ENCODE data around the gene TNFAIP3.

The TNFAIP3 gene

GRCh38 chr6:137913434-137913833, 46.4 kb downstream of the TNFAIP3 start:
- Histone ChIP-seq H3K9ac (ENCODE audit: insufficient read length, low read depth) (no peak overlapping the region), H3K9me3 (ENCODE audit: insufficient read depth, low read length) (peaks cover 15% of the 10 kb centered on the region; the same call in 1 of the 2 replicates), H3K36me3 (ENCODE audit: insufficient read depth, insufficient read length, low read length) (no peaks in the 10 kb centered on the region), H3K4me1 (ENCODE audit: insufficient read depth, insufficient read length) (no peaks in the 10 kb centered on the region), H3K27me3 (ENCODE audit: insufficient read depth, insufficient read length) (no peaks in the 10 kb centered on the region), H3K4me3 (ENCODE audit: insufficient read length, low read depth) (no peak overlapping the region)
- TF ChIP-seq ZNF274 (IDR thresholded peaks at IDR 0.05; ENCODE audit: low read depth, low read length) = no peak
- no peak for TF ChIP-seq SUZ12 (IDR thresholded peaks at IDR 0.05; ENCODE audit: extremely low read depth, insufficient read depth, insufficient read length)
- no peak for TF ChIP-seq YY1 (IDR thresholded peaks at IDR 0.05; ENCODE audit: insufficient read depth, insufficient read length)
- DNase-seq (ENCODE audit: low read depth, low spot score) = no peak

- H3K9ac ChIP-seq (ENCODE audit: insufficient read length, low read depth) = no peak overlapping the region
- no peak overlapping the region for H3K4me3 ChIP-seq (ENCODE audit: insufficient read length, low read depth)
- H3K9me3 ChIP-seq (ENCODE audit: insufficient read depth, low read length) = peaks cover 15% of the 10 kb centered on the region; the same call in 1 of the 2 replicates
- no peak for DNase-seq (ENCODE audit: low read depth, low spot score)
- H3K27me3 ChIP-seq (ENCODE audit: insufficient read depth, insufficient read length) = no peaks in the 10 kb centered on the region
- TF ChIP-seq SUZ12 (IDR thresholded peaks at IDR 0.05; ENCODE audit: extremely low read depth, insufficient read depth, insufficient read length) (no peak), YY1 (IDR thresholded peaks at IDR 0.05; ENCODE audit: insufficient read depth, insufficient read length) (no peak), ZNF274 (IDR thresholded peaks at IDR 0.05; ENCODE audit: low read depth, low read length) (no peak)
- H3K4me1 ChIP-seq (ENCODE audit: insufficient read depth, insufficient read length) = no peaks in the 10 kb centered on the region
- H3K36me3 ChIP-seq (ENCODE audit: insufficient read depth, insufficient read length, low read length) = no peaks in the 10 kb centered on the region
Observed at GRCh38 chr6:137913996-137914529, 47.0 kb downstream of the TNFAIP3 start.

GRCh38 chr6:137914530-137915193, 47.6 kb downstream of the TNFAIP3 start:
- Histone ChIP-seq H3K4me3 (ENCODE audit: insufficient read length, low read depth) (no peak overlapping the region), H3K36me3 (ENCODE audit: insufficient read depth, insufficient read length, low read length) (no peaks in the 10 kb centered on the region), H3K9ac (ENCODE audit: insufficient read length, low read depth) (no peak overlapping the region), H3K9me3 (ENCODE audit: insufficient read depth, low read length) (peaks cover 15% of the 10 kb centered on the region; the same call in 1 of the 2 replicates), H3K27me3 (ENCODE audit: insufficient read depth, insufficient read length) (no peaks in the 10 kb centered on the region), H3K4me1 (ENCODE audit: insufficient read depth, insufficient read length) (no peaks in the 10 kb centered on the region)
- TF ChIP-seq SUZ12 (IDR thresholded peaks at IDR 0.05; ENCODE audit: extremely low read depth, insufficient read depth, insufficient read length) (no peak), ZNF274 (IDR thresholded peaks at IDR 0.05; ENCODE audit: low read depth, low read length) (no peak), YY1 (IDR thresholded peaks at IDR 0.05; ENCODE audit: insufficient read depth, insufficient read length) (no peak)
- no peak for DNase-seq (ENCODE audit: low read depth, low spot score)

DNA sequence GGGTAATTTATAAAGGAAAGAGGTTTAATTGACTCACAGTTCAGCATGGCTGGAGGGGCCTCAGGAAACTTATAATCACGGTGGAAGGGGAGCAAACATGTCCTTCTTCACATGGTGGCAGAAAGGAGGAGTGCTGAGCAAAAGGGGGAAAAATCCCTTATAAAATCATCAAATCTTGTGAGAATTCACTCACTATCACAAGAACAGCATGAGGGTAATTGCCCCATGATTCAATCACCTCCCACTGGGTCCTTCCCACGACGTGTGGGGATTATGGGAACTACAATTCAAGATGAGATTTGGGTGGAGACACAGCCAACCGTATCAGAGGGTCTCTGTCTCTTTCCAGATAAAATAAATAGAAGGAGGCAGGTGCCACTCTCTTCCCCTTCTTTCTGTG, 48.7 kb downstream of the TNFAIP3 start:
- no peak overlapping the region for H3K9ac ChIP-seq (ENCODE audit: insufficient read length, low read depth)

DNA sequence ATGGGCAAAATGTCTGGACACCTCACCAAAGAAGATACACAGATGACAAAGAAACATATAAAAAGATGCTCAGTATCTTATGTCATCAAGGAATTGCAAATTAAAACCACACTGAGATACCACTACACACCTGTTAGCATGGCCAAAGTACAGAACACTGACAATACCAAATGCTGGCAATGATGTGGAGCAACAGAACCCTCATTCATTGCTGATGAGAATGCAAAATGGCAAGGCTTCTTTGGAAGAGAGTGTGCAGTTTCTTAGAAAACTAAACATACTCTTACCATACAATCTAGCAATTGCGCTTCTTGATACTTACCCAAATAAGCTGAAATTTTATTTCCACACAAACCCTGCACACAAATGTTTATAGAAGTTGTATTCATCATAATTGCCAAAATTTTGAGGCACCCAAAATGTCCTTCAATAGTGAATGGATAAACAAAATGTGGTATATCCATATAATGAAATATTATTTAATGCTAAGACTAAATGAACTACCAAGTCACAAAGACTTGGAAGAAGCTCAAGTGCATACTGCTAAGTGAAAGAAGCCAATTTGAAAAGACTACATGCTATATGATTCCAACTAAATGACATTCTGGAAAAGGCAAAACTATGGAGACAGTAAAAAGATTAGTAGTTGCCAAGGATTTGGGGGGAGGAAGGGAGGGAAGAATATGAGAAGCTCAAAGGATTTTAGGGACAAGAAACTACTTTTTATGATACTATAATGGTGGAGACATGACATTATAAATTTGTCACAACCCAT, 50.7 kb downstream of the TNFAIP3 start:
- Histone ChIP-seq H3K9ac (ENCODE audit: insufficient read length, low read depth) (no peak overlapping the region), H3K4me3 (ENCODE audit: insufficient read length, low read depth) (no peak overlapping the region), H3K27me3 (ENCODE audit: insufficient read depth, insufficient read length) (no peaks in the 10 kb centered on the region), H3K36me3 (ENCODE audit: insufficient read depth, insufficient read length, low read length) (no peaks in the 10 kb centered on the region), H3K4me1 (ENCODE audit: insufficient read depth, insufficient read length) (no peaks in the 10 kb centered on the region), H3K9me3 (ENCODE audit: insufficient read depth, low read length) (peaks cover 15% of the 10 kb centered on the region; the same call in 1 of the 2 replicates)
- no peak for TF ChIP-seq YY1 (IDR thresholded peaks at IDR 0.05; ENCODE audit: insufficient read depth, insufficient read length)
- TF ChIP-seq ZNF274 (IDR thresholded peaks at IDR 0.05; ENCODE audit: low read depth, low read length) = no peak
- no peak for TF ChIP-seq SUZ12 (IDR thresholded peaks at IDR 0.05; ENCODE audit: extremely low read depth, insufficient read depth, insufficient read length)
- no peak for DNase-seq (ENCODE audit: low read depth, low spot score)

More for the DNA sequence above, 48.7 kb downstream of the TNFAIP3 start:
- no peak for TF ChIP-seq ZNF274 (IDR thresholded peaks at IDR 0.05; ENCODE audit: low read depth, low read length)
- no peak for TF ChIP-seq YY1 (IDR thresholded peaks at IDR 0.05; ENCODE audit: insufficient read depth, insufficient read length)
- no peak for TF ChIP-seq SUZ12 (IDR thresholded peaks at IDR 0.05; ENCODE audit: extremely low read depth, insufficient read depth, insufficient read length)
- Histone ChIP-seq H3K4me3 (ENCODE audit: insufficient read length, low read depth) (no peak overlapping the region), H3K9me3 (ENCODE audit: insufficient read depth, low read length) (peaks cover 15% of the 10 kb centered on the region; the same call in 1 of the 2 replicates), H3K27me3 (ENCODE audit: insufficient read depth, insufficient read length) (no peaks in the 10 kb centered on the region), H3K4me1 (ENCODE audit: insufficient read depth, insufficient read length) (no peaks in the 10 kb centered on the region), H3K36me3 (ENCODE audit: insufficient read depth, insufficient read length, low read length) (no peaks in the 10 kb centered on the region)
- no peak for DNase-seq (ENCODE audit: low read depth, low spot score)

DNA sequence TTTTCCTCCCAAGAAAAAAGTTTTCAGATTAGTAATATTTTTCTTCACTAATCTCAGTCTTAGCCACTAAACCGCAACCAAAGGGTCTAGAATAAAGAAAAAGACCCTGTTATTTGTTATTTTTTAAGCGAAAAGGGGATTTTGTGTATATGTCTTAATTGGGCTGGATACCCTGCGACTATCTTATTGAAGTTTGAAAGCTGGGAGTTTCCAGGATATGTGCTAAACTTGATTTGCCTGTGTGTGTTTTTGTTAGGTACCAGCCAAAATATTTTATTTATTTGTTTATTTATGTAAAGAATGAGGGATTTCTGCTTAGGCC, 52.4 kb downstream of the TNFAIP3 start:
- no peak for DNase-seq (ENCODE audit: low read depth, low spot score)
- no peaks in the 10 kb centered on the region for H3K4me1 ChIP-seq (ENCODE audit: insufficient read depth, insufficient read length)

More for the DNA sequence above, 52.4 kb downstream of the TNFAIP3 start:
- Histone ChIP-seq H3K9ac (ENCODE audit: insufficient read length, low read depth) (no peak overlapping the region), H3K27me3 (ENCODE audit: insufficient read depth, insufficient read length) (no peaks in the 10 kb centered on the region), H3K9me3 (ENCODE audit: insufficient read depth, low read length) (0 out of 2 replicates have a peak, but pooled peaks cover under 1% of the 10 kb centered on the region), H3K36me3 (ENCODE audit: insufficient read depth, insufficient read length, low read length) (no peaks in the 10 kb centered on the region), H3K4me3 (ENCODE audit: insufficient read length, low read depth) (no peak overlapping the region)
- TF ChIP-seq ZNF274 (IDR thresholded peaks at IDR 0.05; ENCODE audit: low read depth, low read length) (no peak), SUZ12 (IDR thresholded peaks at IDR 0.05; ENCODE audit: extremely low read depth, insufficient read depth, insufficient read length) (no peak), YY1 (IDR thresholded peaks at IDR 0.05; ENCODE audit: insufficient read depth, insufficient read length) (no peak)

Measured in NT2/D1 (cell line).